Bronchial epithelial cell (primary cell): ENCODE measurements around the gene TTLL8. TPM values are rescaled to one million over a fixed set of nuclear protein-coding genes. Genes with fewer than 3 reads are reported as not detected.

Experiments
- DNase-seq: peaks from one replicate; pipeline ENCODE4 v3.0.0-alpha.2; 2010; ENCODE audit warnings: low read depth
- FAIRE-seq: peaks from 2 replicates; lab custom pipeline; 2011; peaks lifted over from hg19 to GRCh38; lab: Jason Lieb, UNC
- H3K27me3 ChIP-seq: 2 replicates; pipeline ENCODE4 v1.5.1; 2011; ENCODE audit warnings: low read length; ENCODE audit not compliant: control insufficient read depth, insufficient read depth
- H3K36me3 ChIP-seq: 2 replicates; pipeline ENCODE4 v1.5.1; 2011; ENCODE audit warnings: low read length; ENCODE audit not compliant: control insufficient read depth, insufficient read depth
- H3K4me3 ChIP-seq: 2 replicates; pipeline ENCODE4 v1.5.1; 2011; ENCODE audit warnings: mild to moderate bottlenecking, low read depth, low read length, control low read depth
- total RNA-seq: library from RNA; depleted of rRNA; stranded (reverse); fragments of >200 nt; gene quantifications from 2 replicates; pipeline ENCODE4 v1.2.1, GENCODE V29; 2014
- TF ChIP-seq, protein P1 (sequence below): IDR thresholded peaks from 2 replicates; pipeline ENCODE4 v1.5.1; 2011; ENCODE audit warnings: mild to moderate bottlenecking, moderate library complexity, low read length, control low read depth, inconsistent platforms; ENCODE audit not compliant: insufficient read depth, severe bottlenecking

TTLL8 gene
- total RNA-seq, 1 donor from 2014 or later, result not detected

DNA sequence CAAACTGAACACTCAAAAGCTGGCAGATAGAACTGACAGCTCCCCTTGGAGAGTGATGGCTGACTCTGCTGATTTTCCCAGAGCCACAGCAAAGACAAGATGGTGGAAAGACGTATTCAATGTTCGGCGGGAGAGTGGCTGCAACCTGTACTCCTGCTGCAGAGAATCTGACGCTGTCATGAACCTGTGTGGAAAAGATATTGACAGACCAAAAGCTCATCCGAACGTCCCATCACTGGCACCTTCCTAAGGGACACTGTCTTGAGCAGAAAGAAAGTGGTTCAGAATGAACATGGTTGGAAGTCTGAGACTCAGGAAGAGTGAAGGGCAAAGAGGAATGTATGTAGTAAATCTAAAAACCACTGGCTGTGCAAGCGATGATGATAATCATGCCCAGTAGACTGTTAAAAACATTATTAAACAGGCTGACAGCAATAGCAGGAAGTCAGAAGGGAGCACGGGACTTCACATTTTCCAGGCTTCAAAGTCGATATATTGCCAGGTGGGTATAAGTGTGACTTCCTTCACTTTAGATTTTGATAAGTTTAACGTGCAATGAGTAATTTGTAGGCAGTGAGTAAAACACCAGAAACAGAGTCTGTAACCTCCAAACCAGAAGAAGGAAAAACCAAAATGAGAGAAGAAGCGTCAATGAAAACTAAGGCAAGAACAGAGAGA, 39.4 kb downstream of the TTLL8 start:
- TF ChIP-seq, protein P1, sequence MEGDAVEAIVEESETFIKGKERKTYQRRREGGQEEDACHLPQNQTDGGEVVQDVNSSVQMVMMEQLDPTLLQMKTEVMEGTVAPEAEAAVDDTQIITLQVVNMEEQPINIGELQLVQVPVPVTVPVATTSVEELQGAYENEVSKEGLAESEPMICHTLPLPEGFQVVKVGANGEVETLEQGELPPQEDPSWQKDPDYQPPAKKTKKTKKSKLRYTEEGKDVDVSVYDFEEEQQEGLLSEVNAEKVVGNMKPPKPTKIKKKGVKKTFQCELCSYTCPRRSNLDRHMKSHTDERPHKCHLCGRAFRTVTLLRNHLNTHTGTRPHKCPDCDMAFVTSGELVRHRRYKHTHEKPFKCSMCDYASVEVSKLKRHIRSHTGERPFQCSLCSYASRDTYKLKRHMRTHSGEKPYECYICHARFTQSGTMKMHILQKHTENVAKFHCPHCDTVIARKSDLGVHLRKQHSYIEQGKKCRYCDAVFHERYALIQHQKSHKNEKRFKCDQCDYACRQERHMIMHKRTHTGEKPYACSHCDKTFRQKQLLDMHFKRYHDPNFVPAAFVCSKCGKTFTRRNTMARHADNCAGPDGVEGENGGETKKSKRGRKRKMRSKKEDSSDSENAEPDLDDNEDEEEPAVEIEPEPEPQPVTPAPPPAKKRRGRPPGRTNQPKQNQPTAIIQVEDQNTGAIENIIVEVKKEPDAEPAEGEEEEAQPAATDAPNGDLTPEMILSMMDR, result no peak
- Histone ChIP-seq H3K27me3 (peaks cover 10% of the 10 kb centered on the region), H3K4me3 (no peak overlapping the region), H3K36me3 (no peaks in the 10 kb centered on the region)
- FAIRE-seq (no peak), DNase-seq (no peak)

DNA sequence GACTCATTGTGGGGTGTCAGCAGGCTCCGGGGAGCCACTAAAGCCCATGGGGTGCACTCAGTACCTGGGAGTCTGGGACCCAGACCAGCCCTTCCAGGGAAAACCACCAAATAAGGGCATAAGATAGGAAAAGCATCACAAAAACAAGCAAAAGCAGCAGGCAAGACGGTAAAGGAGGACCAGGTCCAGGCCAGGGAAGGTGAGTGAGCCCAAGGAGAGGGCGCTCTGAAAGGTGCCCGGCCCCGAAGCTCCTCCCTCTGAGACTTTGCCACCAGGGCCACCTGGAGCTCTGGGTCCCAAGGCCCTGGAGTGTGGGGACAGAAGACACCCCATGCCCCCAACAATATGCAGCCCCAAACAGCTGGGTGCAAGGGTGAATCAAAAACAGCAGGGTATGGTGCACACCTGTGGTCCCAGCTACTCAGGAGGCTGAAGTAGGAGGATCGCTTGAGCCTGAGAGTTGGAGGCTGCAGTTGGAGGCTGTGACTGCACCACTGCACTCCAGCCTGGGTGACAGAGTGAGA, 40.3 kb downstream of the TTLL8 start:
- FAIRE-seq, result no peak
- no peak for DNase-seq
- Histone ChIP-seq H3K4me3 (no peak overlapping the region), H3K27me3 (peaks cover 13% of the 10 kb centered on the region), H3K36me3 (no peaks in the 10 kb centered on the region)
- TF ChIP-seq, protein P1, result no peak

- FAIRE-seq, result no peak
- peak; percentile 27 for DNase-seq
Measured at GRCh38 chr22:50016988-50017700, 41.0 kb downstream of the TTLL8 start.

DNA sequence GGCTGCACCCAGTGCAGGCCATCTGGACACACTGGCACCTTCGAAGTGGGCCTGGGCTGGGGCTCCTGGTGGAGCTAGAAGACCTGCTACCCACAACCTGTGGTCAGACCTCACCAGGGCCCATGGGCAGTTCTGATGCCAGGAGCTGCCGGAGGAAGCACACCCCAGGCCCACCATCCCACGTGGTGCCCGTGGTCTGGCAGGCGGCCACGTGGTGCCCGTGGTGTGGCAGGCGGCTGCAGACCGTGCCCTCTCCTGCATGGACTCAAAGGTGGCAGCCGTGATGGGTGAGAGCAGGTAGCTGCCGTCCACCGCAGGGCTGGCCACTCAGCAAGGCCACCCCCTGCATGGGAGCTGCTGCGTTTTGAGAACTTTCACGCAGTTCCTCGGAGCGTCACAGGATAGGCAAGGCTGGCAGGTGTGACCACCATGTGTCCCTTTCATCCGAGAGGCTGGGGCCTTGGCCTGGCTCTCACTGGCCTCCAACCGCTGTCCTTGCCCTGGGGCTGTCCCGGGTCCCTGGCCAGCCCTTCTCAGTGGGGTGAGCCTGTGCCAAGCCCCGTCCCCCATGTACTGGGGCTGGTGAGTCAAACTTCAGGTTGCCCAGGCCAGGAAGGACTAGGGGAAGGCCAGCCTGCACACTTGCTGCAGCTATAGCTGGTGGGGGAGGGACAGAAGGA, 41.6 kb downstream of the TTLL8 start:
- no peaks in the 10 kb centered on the region for H3K36me3 ChIP-seq
- peaks cover 23% of the 10 kb centered on the region for H3K27me3 ChIP-seq
- no peak for DNase-seq
- TF ChIP-seq, protein P1, result no peak
- FAIRE-seq, result no peak
- H3K4me3 ChIP-seq, result no peak overlapping the region

More at GRCh38 chr22:50016988-50017700, 41.0 kb downstream of the TTLL8 start:
- H3K36me3 ChIP-seq, result no peaks in the 10 kb centered on the region
- no peak overlapping the region for H3K4me3 ChIP-seq
- TF ChIP-seq, protein P1, result no peak
- peaks cover 16% of the 10 kb centered on the region for H3K27me3 ChIP-seq

DNA sequence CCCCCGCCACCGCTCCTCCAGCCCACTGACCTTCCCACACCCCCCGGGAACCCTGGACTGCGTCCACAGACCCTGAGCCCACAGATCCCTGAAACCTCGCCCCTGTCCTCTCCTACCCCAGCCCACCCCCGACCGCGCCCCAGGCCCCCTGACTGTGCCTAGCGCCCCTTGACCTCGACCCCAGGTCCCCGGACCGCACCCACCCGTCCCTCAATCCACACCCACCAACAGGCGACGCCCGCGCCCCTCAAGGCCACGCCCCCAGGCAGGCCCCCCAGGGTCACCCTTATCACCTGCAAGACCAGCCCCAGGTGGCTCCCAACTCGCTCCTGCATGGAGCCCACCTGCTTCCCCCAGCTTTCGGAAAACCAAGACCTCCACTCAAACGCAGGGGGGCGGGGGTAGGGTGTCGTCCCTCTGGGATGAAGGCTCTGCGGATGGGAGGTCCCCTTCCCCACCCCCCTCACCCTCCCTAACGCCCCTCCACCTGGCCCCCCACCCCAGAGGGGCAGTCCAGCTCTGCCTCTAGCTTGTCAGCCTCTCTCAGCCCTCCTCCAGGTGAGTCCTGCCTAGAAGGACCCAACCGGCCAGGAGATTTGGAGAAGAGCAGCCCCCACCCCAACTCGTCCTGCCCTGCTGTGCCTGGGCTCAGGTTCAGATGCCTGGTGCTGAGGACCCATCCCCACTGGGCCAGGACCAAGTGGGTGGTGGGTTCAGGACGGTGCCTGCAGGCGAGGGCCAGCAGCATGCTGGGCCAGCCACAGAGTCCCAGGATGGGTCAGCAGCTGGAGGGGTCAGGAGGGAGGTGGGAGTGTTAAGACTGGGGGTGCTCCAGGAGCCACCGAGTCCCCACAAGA, 42.4 kb downstream of the TTLL8 start:
- TF ChIP-seq, protein P1, result no peak
- Histone ChIP-seq H3K36me3 (no peaks in the 10 kb centered on the region), H3K27me3 (peaks cover 26% of the 10 kb centered on the region), H3K4me3 (no peak overlapping the region)
- no peak for DNase-seq
- no peak for FAIRE-seq
